Ovary (tissue), 9 donors: ENCODE measurements around the gene TFDP1. TPM values are rescaled to one million over a fixed set of nuclear protein-coding genes. Genes with fewer than 3 reads are reported as not detected.

ENCODE experiments used
- DNase-seq, 5 donors: peaks; one replicate each; pipeline ENCODE4 v3.0.0-alpha.2; 2019 to 2020
- H3K27ac ChIP-seq, 2 donors: fragments of 200-600 bp; one replicate each; pipeline versions ENCODE4 v1.5.1 to v1.8.0; 2019 to 2022
- H3K27me3 ChIP-seq: fragments of 200-600 bp; one replicate; pipeline ENCODE4 v1.8.0; 2022
- H3K36me3 ChIP-seq: fragments of 200-600 bp; sonication (generic); one replicate; pipeline ENCODE4 v1.5.1; 2019
- H3K4me1 ChIP-seq: one replicate; pipeline ENCODE4 v1.8.1; 2013; ENCODE audit warnings: mild to moderate bottlenecking, moderate library complexity; ENCODE audit not compliant: insufficient read depth
- H3K4me3 ChIP-seq: fragments of 200-600 bp; sonication (generic); one replicate; pipeline ENCODE4 v1.5.1; 2017
- H3K9me3 ChIP-seq, 2 donors: fragments of 200-600 bp in 1 of 2; sonication (generic) in 1 of 2; one replicate each; pipeline versions ENCODE4 v1.5.1 to v1.8.1; 2013 to 2019; ENCODE audit warnings: mild to moderate bottlenecking in 1 of 2, moderate library complexity in 1 of 2
- CTCF ChIP-seq, 3 donors: fragments of 450-650 bp in 2 of 3; fragments of 200-600 bp in 1 of 3; IDR thresholded peaks; one replicate each; pipeline versions ENCODE4 v1.5.1 to v1.8.0; 2016 to 2022; ENCODE audit warnings: antibody characterized with exemption in 3 of 3, mild to moderate bottlenecking in 1 of 3
- EP300 ChIP-seq: sonication (generic); formaldehyde crosslinking; IDR thresholded peaks from one replicate; pipeline ENCODE4 v1.6.1; 2017; ENCODE audit warnings: antibody characterized with exemption
- POLR2A ChIP-seq: fragments of 450-650 bp; IDR thresholded peaks from one replicate; pipeline ENCODE4 v1.6.1; 2017; ENCODE audit warnings: antibody characterized with exemption, mild to moderate bottlenecking, moderate library complexity
- WGBS, 3 donors: extraction: QIAGEN DNeasy Blood & Tissue Kit in 1 of 3; methylation state at CpG; one replicate each; pipeline versions ENCODE4 v1.1.5 to v1.1.7; 2013 to 2017; 5-methylcytosine and 5-hydroxymethylcytosine counted together
- intact Hi-C, 4 donors: fragments of 100-400 bp; cut with DNase I; formaldehyde crosslinking; loops; one replicate each; pipeline versions ENCODE4 v1.11.0 to v1.15.1; 2022 to 2023
- polyA plus RNA-seq, 2 donors: library from polyadenylated mRNA; stranded (reverse); fragments of 200-250 nt in 1 of 2; fragments of 350-450 nt in 1 of 2; fragmentation: Illumina TruSeq in 1 of 2; extraction: RNeasy Lipid Tissue Mini Kit (QIAGEN cat#74804) in 1 of 2; gene quantifications; one replicate each; pipeline ENCODE4 v1.2.3, GENCODE V29; 2013 to 2014
- total RNA-seq, 7 donors: library from RNA; depleted of rRNA in 2 of 7; stranded (reverse); fragments of >200 nt in 2 of 7; fragmentation: NEBNext Ultra II Directional in 3 of 7; extraction: Animal tissue kit (Norgen Biotek cat#: 25700) in 3 of 7; gene quantifications; one replicate each; pipeline versions ENCODE4 v1.1.0 to v1.2.4, GENCODE V29; 2016 to 2023
- donor health status: DM: no; HTN: no; CAD: no; lungs with moderate emphysema.
- donor health status: DM: no; HTN: no; CAD: no.
- donor health status: Bipolar disorder and iron deficiency.
- donor health status: DM: yes; HTN: yes; CAD: no.
- donor health status: DM: no; HTN: no; CAD: no.
- donor health status: DM: yes; HTN: yes; CAD: no.

TFDP1 gene
- total and polyA plus RNA-seq, 9 donors = 8.8 to 45.6 (median 33.8) TPM

- 89 to 96% (median 93%) methylated on average over 2 of the region's 2 CpGs for WGBS, 3 donors
- Histone ChIP-seq H3K4me3 (no peak overlapping the region), H3K27me3 (no peaks in the 10 kb centered on the region), H3K4me1 (no peaks in the 10 kb centered on the region), H3K36me3 (no peaks in the 10 kb centered on the region), H3K27ac (no peak overlapping the region), H3K9me3 (no peaks in the 10 kb centered on the region)
- intact Hi-C loops = no loop called here
- DNase-seq = no peak
- TF ChIP-seq CTCF (IDR thresholded peaks at IDR 0.05) = no peak
- no peak for TF ChIP-seq POLR2A
- TF ChIP-seq EP300 = no peak
Observed at GRCh38 chr13:113661509-113661908, 77.0 kb downstream of the TFDP1 start.

GRCh38 chr13:113663934-113664333 lies 79.4 kb downstream of the TFDP1 start:
- WGBS, 3 donors = 70 to 73% (median 71%) methylated on average over 15 of the region's 15 CpGs
- Histone ChIP-seq H3K9me3 (no peaks in the 10 kb centered on the region), H3K27me3 (no peaks in the 10 kb centered on the region), H3K4me3 (no peak overlapping the region), H3K36me3 (no peaks in the 10 kb centered on the region), H3K27ac (no peak overlapping the region), H3K4me1 (no peaks in the 10 kb centered on the region)
- DNase-seq = peak in 1 of 5 donors; percentile 19
- TF ChIP-seq POLR2A = no peak
- intact Hi-C loops = no loop called here

GRCh38 chr13:113664751-113665596 lies 80.4 kb downstream of the TFDP1 start:
- peak in 2 of 5 donors; percentile 3 to 17 for DNase-seq

GRCh38 chr13:113665597-113666328 lies 81.2 kb downstream of the TFDP1 start:
- H3K27ac ChIP-seq = no peak overlapping the region
- no peaks in the 10 kb centered on the region for H3K27me3 ChIP-seq
- no peaks in the 10 kb centered on the region for H3K4me1 ChIP-seq
- DNase-seq = peak in 3 of 5 donors; percentile 2 to 23 (median 7)
- TF ChIP-seq EP300 = no peak
- no peak for TF ChIP-seq CTCF (IDR thresholded peaks at IDR 0.05)
- no peak overlapping the region for H3K4me3 ChIP-seq
- intact Hi-C loops = no loop called here
- H3K9me3 ChIP-seq = no peaks in the 10 kb centered on the region
- no peaks in the 10 kb centered on the region for H3K36me3 ChIP-seq
- 76 to 93% (median 87%) methylated on average over 3 of the region's 3 CpGs for WGBS, 3 donors

More at GRCh38 chr13:113664751-113665596, 80.4 kb downstream of the TFDP1 start:
- Histone ChIP-seq H3K36me3 (no peaks in the 10 kb centered on the region), H3K27me3 (no peaks in the 10 kb centered on the region), H3K4me1 (no peaks in the 10 kb centered on the region), H3K4me3 (no peak overlapping the region), H3K9me3 (no peaks in the 10 kb centered on the region), H3K27ac (no peak overlapping the region)
- intact Hi-C loops = no loop called here
- TF ChIP-seq POLR2A = no peak
- no peak for TF ChIP-seq EP300
- TF ChIP-seq CTCF (IDR thresholded peaks at IDR 0.05) = no peak
- 38 to 59% (median 45%) methylated on average over 21 of the region's 21 CpGs for WGBS, 3 donors

GRCh38 chr13:113666329-113666670 lies 81.7 kb downstream of the TFDP1 start:
- Histone ChIP-seq H3K4me3 (no peak overlapping the region), H3K27ac (no peak overlapping the region), H3K4me1 (no peaks in the 10 kb centered on the region), H3K27me3 (no peaks in the 10 kb centered on the region), H3K36me3 (no peaks in the 10 kb centered on the region), H3K9me3 (no peaks in the 10 kb centered on the region)
- peak in 2 of 5 donors; percentile 3 to 4 for DNase-seq
- intact Hi-C loops = no loop called here
- 85 to 93% (median 85%) methylated on average over 2 of the region's 2 CpGs for WGBS, 3 donors
- no peak for TF ChIP-seq EP300
- no peak for TF ChIP-seq POLR2A
- TF ChIP-seq CTCF (IDR thresholded peaks at IDR 0.05) = no peak
